Colonic mucosa (tissue), 4 donors: ENCODE results near the gene SCG5. TPM values are rescaled to one million over a fixed set of nuclear protein-coding genes. Genes with fewer than 3 reads are reported as not detected.
A peak's percentile ranks its signal among the peaks of the same experiment; 100 is the strongest.

Source experiments
- DNase-seq: peaks from one replicate; pipeline ENCODE4 v3.0.0-alpha.2; 2020
- H3K27ac ChIP-seq: fragments of 200-600 bp; one replicate; pipeline ENCODE4 v1.8.0; 2021
- H3K27me3 ChIP-seq: fragments of 200-600 bp; one replicate; pipeline ENCODE4 v1.8.0; 2021
- H3K36me3 ChIP-seq: fragments of 200-600 bp; one replicate; pipeline ENCODE4 v1.8.0; 2021
- H3K4me1 ChIP-seq: fragments of 200-600 bp; one replicate; pipeline ENCODE4 v1.8.0; 2021; ENCODE audit warnings: mild to moderate bottlenecking
- H3K4me3 ChIP-seq: fragments of 200-600 bp; one replicate; pipeline ENCODE4 v1.8.0; 2021
- H3K9ac ChIP-seq, 2 donors: one replicate each; pipeline ENCODE4 v1.7.0; 2013; ENCODE audit warnings: control low read depth in 2 of 2, low read depth in 2 of 2, low read length in 2 of 2
- H3K9me3 ChIP-seq: fragments of 200-600 bp; one replicate; pipeline ENCODE4 v1.8.0; 2021
- CTCF ChIP-seq: fragments of 200-600 bp; IDR thresholded peaks from one replicate; pipeline ENCODE4 v1.8.0; 2022; ENCODE audit warnings: antibody characterized with exemption, mild to moderate bottlenecking
- intact Hi-C: fragments of 100-400 bp; cut with DNase I; formaldehyde crosslinking; loops from one replicate; pipeline ENCODE4 v1.14.1; 2022
- total RNA-seq, 2 donors: library from RNA; stranded (reverse); fragmentation: NEBNext Ultra II Directional in 1 of 2; extraction: Animal tissue kit (Norgen Biotek cat#: 25700) in 1 of 2; gene quantifications; one replicate each; pipeline ENCODE4 v1.2.1, GENCODE V29; 2021
- donor health status: healthy.
- donor health status: DM: no; HTN: no; CAD: no.
- donor health status: DM: no; HTN: no; CAD: no.

SCG5 gene
- total RNA-seq, 2 donors from 2014 or later, result 4.1 to 9.6 TPM

- Histone ChIP-seq H3K27ac (no peak overlapping the region), H3K4me1 (peaks cover 8% of the 10 kb centered on the region), H3K9ac (no peak overlapping the region), H3K9me3 (no peaks in the 10 kb centered on the region), H3K36me3 (no peaks in the 10 kb centered on the region), H3K4me3 (peak overlapping the region; percentile 48), H3K27me3 (peaks cover 36% of the 10 kb centered on the region)
- intact Hi-C loops, result no loop called here
- DNase-seq, result no peak
- TF ChIP-seq CTCF, result no peak
Observed at GRCh38 chr15:32716915-32717425, 75.5 kb downstream of the SCG5 start.

- intact Hi-C loops, result no loop called here
- TF ChIP-seq CTCF, result no peak
- Histone ChIP-seq H3K27me3 (peaks cover 36% of the 10 kb centered on the region), H3K9ac (peak within 1 kb of the TSS; percentile 34 to 53), H3K4me1 (peaks cover 8% of the 10 kb centered on the region), H3K9me3 (no peaks in the 10 kb centered on the region), H3K4me3 (peak within 1 kb of the TSS; percentile 48), H3K27ac (peak within 1 kb of the TSS; percentile 17), H3K36me3 (no peaks in the 10 kb centered on the region)
- DNase-seq, result peak; percentile 37
Observed at GRCh38 chr15:32717426-32718226, 76.1 kb downstream of the SCG5 start, which contains the start of gene GREM1. GREM1 (plus strand) TSS chr15:32718004; CDS start chr15:32730691, 12,687 bp downstream.

- Histone ChIP-seq H3K27ac (no peak overlapping the region), H3K9ac (peak overlapping the region; percentile 34 to 53)
- DNase-seq, result peak; percentile 25
Observed at GRCh38 chr15:32718227-32718820, 76.8 kb downstream of the SCG5 start.

GRCh38 chr15:32718821-32719716 is 77.6 kb downstream of the SCG5 start:
- H3K27me3 ChIP-seq, result peaks cover 36% of the 10 kb centered on the region
- peaks cover 8% of the 10 kb centered on the region for H3K4me1 ChIP-seq
- intact Hi-C loops, result no loop called here
- TF ChIP-seq CTCF, result no peak
- H3K9me3 ChIP-seq, result no peaks in the 10 kb centered on the region
- H3K36me3 ChIP-seq, result no peaks in the 10 kb centered on the region
- H3K9ac ChIP-seq, result peak overlapping the region; percentile 19 to 53
- DNase-seq, result peak; percentile 26
- H3K27ac ChIP-seq, result peak overlapping the region; percentile 17
- peak overlapping the region; percentile 48 for H3K4me3 ChIP-seq

More at GRCh38 chr15:32718227-32718820, 76.8 kb downstream of the SCG5 start:
- intact Hi-C loops, result no loop called here
- peaks cover 36% of the 10 kb centered on the region for H3K27me3 ChIP-seq
- H3K36me3 ChIP-seq, result no peaks in the 10 kb centered on the region
- no peak for TF ChIP-seq CTCF
- H3K9me3 ChIP-seq, result no peaks in the 10 kb centered on the region
- H3K4me1 ChIP-seq, result peaks cover 8% of the 10 kb centered on the region
- H3K4me3 ChIP-seq, result peak overlapping the region; percentile 48

GRCh38 chr15:32721596-32721995 is 80.1 kb downstream of the SCG5 start:
- Histone ChIP-seq H3K9ac (no peak overlapping the region), H3K4me3 (no peak overlapping the region), H3K36me3 (no peaks in the 10 kb centered on the region), H3K9me3 (no peaks in the 10 kb centered on the region), H3K4me1 (peaks cover 8% of the 10 kb centered on the region), H3K27ac (no peak overlapping the region), H3K27me3 (peaks cover 30% of the 10 kb centered on the region)
- DNase-seq, result no peak
- intact Hi-C loops, result no loop called here
- no peak for TF ChIP-seq CTCF
